ENCODE measurements around the gene KLK6. TPM values are rescaled to one million over a fixed set of nuclear protein-coding genes. Genes with fewer than 3 reads are reported as not detected.

Gene KLK6
- total and polyA plus RNA-seq, 3 experiments from 2014 or later = not detected

DNA sequence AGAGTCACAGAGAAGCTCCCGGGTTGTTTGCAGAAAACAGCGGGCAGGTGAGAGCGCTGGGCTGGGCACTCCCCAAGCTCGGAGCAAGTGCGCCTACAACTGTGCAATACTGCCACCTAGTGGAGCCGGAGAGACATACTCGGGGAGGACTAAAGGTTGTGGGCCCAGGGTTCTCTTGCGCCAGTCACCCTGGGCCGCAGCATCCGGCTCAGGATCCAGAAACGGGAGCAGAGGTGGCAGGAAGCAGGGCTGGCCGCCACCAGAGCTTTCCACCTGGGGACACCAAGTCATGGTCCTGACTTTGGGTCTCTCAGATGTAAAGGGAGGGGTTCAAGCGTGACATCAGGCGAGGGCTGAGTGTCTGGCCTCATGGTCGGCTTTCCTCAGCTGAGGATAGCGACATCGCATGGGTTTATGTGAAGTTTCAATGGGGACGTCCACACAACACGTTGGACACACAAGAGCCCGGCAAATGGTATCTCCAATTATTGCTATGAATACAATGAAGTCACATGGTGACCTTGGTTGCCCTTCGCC lies 47.0 kb downstream of the KLK6 start:
- H3K4me3 ChIP-seq (ENCODE audit: low read length) = no peak overlapping the region
- peak; percentile 54 to 76 (median 59) for DNase-seq
- no peak overlapping the region for H3K27ac ChIP-seq (ENCODE audit: low read depth, low read length)
- Mint-ChIP-seq H3K4me3 (no peak overlapping the region), H3K27ac (no peak overlapping the region), H3K36me3 (no peaks in the 10 kb centered on the region), H3K9me3 (no peaks in the 10 kb centered on the region), H3K4me1 (peaks cover 7 to 10% (median 8%) of the 10 kb centered on the region in 3 donors), H3K27me3 (peaks cover 23 to 45% of the 10 kb centered on the region in 2 donors)
- ChIA-PET POLR2A (no interaction called here), CTCF (interaction anchor here (0.6 to 2.2 kb wide), 9 partner anchors 9 to 565 kb away, joined by 3 to 10 read pairs (median 4); no protein-coding TSS in a partner anchor)
- H3K9me3 ChIP-seq (ENCODE audit: low read length) = no peaks in the 10 kb centered on the region
- peaks cover 12% of the 10 kb centered on the region for H3K27me3 ChIP-seq (ENCODE audit: insufficient read depth, low read length, poor library complexity, severe bottlenecking)
- H3K36me3 ChIP-seq (ENCODE audit: insufficient read depth, low read length) = no peaks in the 10 kb centered on the region
- peaks cover 4% of the 10 kb centered on the region for H3K4me1 ChIP-seq (ENCODE audit: insufficient read depth, low read length)

DNA sequence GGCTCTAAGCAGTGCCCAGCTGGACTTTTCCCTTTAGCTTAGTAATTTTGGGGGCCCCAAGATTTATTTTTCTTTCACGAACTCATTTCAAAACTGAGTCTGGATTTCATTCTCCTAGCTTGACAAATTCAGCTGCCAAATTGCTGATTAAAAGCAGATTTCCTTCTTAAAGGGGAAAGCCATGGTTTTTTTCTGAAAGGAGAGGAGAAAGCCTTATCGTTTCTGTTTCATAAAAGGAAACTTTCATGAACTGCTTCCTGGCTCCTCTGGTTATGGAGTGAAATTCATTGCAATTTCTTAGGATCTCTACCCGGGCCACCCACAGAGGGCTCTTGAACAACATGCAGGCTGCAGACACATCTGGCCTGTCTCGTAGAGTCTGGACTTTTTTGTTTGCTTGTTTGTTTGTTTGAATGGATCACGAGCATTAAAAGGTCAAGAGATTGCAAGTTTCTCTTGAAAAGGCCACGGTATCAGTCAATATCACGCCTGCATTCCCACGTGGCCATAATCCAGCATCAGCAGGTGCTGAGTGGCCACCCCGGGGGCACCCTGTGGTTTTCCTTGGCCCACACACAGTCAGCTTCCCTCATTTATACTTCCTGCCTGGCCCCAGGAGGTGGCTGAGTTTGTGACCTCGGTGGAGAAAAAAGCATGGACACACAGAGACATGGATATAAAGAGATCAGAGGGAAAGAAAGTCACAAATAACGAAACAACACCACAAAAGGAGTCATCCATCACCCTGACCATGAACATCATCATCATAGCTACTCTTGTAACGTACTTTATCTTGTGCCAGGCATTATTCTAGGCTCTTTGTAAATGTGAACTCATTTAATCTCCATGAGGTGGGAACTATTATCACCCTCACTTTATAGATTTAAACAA lies 47.7 kb downstream of the KLK6 start:
- Mint-ChIP-seq H3K27me3 (peaks cover 28 to 47% of the 10 kb centered on the region in 2 donors), H3K4me3 (no peak overlapping the region), H3K27ac (no peak overlapping the region), H3K36me3 (no peaks in the 10 kb centered on the region), H3K4me1 (peaks cover 7 to 10% (median 8%) of the 10 kb centered on the region in 3 donors), H3K9me3 (no peaks in the 10 kb centered on the region)
- Histone ChIP-seq H3K36me3 (ENCODE audit: insufficient read depth, low read length) (no peaks in the 10 kb centered on the region), H3K27me3 (ENCODE audit: insufficient read depth, low read length, poor library complexity, severe bottlenecking) (peaks cover 12% of the 10 kb centered on the region), H3K4me1 (ENCODE audit: insufficient read depth, low read length) (peaks cover 4% of the 10 kb centered on the region), H3K9me3 (ENCODE audit: low read length) (no peaks in the 10 kb centered on the region), H3K27ac (ENCODE audit: low read depth, low read length) (no peak overlapping the region), H3K4me3 (ENCODE audit: low read length) (no peak overlapping the region)
- DNase-seq = no peak
- CTCF ChIA-PET = interaction anchor here (0.6 to 2.2 kb wide), 10 partner anchors 10 to 565 kb away, joined by 3 to 10 read pairs (median 4); no protein-coding TSS in a partner anchor
- POLR2A ChIA-PET = no interaction called here

GRCh38 chr19:50916069-50916468 lies 53.3 kb downstream of the KLK6 start:
- Histone ChIP-seq H3K4me1 (ENCODE audit: insufficient read depth, low read length) (no peaks in the 10 kb centered on the region), H3K27ac (ENCODE audit: low read depth, low read length) (no peak overlapping the region), H3K36me3 (ENCODE audit: insufficient read depth, low read length) (no peaks in the 10 kb centered on the region), H3K27me3 (ENCODE audit: insufficient read depth, low read length, poor library complexity, severe bottlenecking) (peaks cover 10% of the 10 kb centered on the region), H3K4me3 (ENCODE audit: low read length) (no peak overlapping the region), H3K9me3 (ENCODE audit: low read length) (no peaks in the 10 kb centered on the region)
- DNase-seq = no peak
- Mint-ChIP-seq H3K36me3 (no peaks in the 10 kb centered on the region), H3K4me3 (no peak overlapping the region), H3K4me1 (no peaks in the 10 kb centered on the region), H3K27me3 (peaks cover 34 to 35% of the 10 kb centered on the region in 2 donors), H3K9me3 (no peaks in the 10 kb centered on the region), H3K27ac (no peak overlapping the region)
- ChIA-PET CTCF (no interaction called here), POLR2A (no interaction called here)

DNA sequence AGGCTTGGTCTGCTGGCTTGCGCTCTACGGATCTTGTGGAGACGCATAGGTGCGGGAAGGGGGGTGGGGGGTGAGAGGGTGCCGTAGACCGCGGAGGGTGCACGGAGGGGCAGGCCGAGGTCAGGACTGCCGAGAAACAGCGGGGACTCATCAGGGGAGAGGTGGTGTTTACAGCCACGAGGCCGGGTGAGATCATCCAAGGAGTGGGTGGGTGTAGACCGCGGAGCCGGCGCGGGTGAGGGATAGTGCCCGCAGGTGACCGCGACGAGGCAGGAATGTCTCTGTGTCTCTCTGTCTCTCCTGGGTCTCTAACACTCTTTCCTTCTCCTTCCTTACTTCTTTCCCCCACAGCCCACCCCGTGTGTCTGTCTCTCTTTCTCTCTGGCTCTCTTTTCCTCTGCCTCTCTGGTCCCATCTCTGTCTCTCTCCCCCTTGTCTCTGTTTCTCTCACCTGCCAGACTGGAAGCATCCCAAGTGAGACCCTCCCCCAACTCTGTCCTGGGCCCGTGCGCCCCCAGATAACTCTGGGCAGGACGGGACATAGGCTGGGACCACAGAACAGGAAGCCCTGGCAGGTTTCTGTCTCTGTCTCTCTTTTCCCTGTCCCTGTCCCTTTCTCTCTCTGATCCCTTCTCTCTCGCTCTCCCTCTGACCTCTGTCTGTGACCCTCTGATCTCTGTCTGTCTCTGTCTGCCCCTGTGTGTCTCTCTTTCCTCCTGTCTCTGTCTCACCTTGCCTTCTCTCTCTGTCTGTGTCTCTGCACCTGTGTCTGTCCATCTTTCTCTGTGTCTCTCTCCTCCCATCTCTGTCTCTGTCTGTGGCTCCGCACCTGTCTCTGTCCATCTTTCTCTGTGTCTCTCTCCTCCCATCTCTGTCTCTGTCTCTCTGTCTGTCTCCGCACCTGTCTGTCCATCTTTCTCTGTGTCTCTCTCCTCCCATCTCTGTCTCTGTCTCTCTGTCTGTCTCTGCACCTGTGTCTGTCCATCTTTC lies 56.4 kb downstream of the KLK6 start:
- Histone ChIP-seq H3K27ac (ENCODE audit: low read depth, low read length) (no peak overlapping the region), H3K4me3 (ENCODE audit: low read length) (no peak overlapping the region), H3K4me1 (ENCODE audit: insufficient read depth, low read length) (no peaks in the 10 kb centered on the region), H3K27me3 (ENCODE audit: insufficient read depth, low read length, poor library complexity, severe bottlenecking) (peaks cover 13% of the 10 kb centered on the region), H3K9me3 (ENCODE audit: low read length) (no peaks in the 10 kb centered on the region), H3K36me3 (ENCODE audit: insufficient read depth, low read length) (no peaks in the 10 kb centered on the region)
- no peak overlapping the region for H3K27ac Mint-ChIP-seq
- no peaks in the 10 kb centered on the region for H3K36me3 Mint-ChIP-seq
- H3K27me3 Mint-ChIP-seq = peaks cover 41 to 43% of the 10 kb centered on the region in 2 donors
- peaks cover 6 to 12% (median 7%) of the 10 kb centered on the region in 3 donors for H3K4me1 Mint-ChIP-seq
- H3K9me3 Mint-ChIP-seq = peaks cover 0 to 4% (median 0%) of the 10 kb centered on the region in 5 donors
- no peak overlapping the region for H3K4me3 Mint-ChIP-seq
- CTCF ChIA-PET = no interaction called here
- POLR2A ChIA-PET = no interaction called here
- DNase-seq = no peak

DNA sequence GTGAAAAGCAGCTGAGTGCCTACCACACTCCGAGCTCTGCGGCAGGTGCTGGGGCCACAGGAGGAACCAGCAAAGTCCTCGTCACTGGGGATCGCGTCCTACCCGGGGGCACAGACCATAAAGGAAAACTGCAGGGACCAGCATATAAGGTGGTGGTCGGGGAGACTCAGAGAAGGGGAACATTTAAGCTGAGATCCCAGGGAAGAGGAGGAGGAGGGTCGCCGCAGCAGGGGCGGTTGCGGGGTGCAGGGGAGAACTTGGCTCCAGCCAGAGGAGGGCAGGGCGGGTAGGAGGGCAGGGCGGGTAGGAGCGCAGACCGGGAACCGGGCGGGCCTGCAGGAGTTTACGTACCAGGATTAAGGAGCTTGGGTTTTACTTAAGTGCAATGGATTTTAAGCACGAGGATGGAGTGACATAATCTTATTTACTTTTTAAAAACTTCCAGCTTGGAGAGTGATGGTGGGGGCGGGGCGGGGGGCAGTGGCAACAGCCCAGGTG lies 57.2 kb downstream of the KLK6 start:
- no peak for DNase-seq
- ChIA-PET POLR2A (no interaction called here), CTCF (no interaction called here)
- Mint-ChIP-seq H3K4me1 (peaks cover 6 to 12% (median 8%) of the 10 kb centered on the region in 3 donors), H3K9me3 (peaks cover 0 to 4% (median 0%) of the 10 kb centered on the region in 5 donors), H3K27me3 (peaks cover 42 to 48% of the 10 kb centered on the region in 2 donors), H3K4me3 (no peak overlapping the region), H3K27ac (no peak overlapping the region), H3K36me3 (no peaks in the 10 kb centered on the region)
- Histone ChIP-seq H3K27me3 (ENCODE audit: insufficient read depth, low read length, poor library complexity, severe bottlenecking) (peaks cover 13% of the 10 kb centered on the region), H3K9me3 (ENCODE audit: low read length) (no peaks in the 10 kb centered on the region), H3K4me3 (ENCODE audit: low read length) (no peak overlapping the region), H3K27ac (ENCODE audit: low read depth, low read length) (no peak overlapping the region), H3K4me1 (ENCODE audit: insufficient read depth, low read length) (no peaks in the 10 kb centered on the region), H3K36me3 (ENCODE audit: insufficient read depth, low read length) (no peaks in the 10 kb centered on the region)

- peaks cover 13% of the 10 kb centered on the region for H3K27me3 ChIP-seq (ENCODE audit: insufficient read depth, low read length, poor library complexity, severe bottlenecking)
- H3K27ac Mint-ChIP-seq = no peak within 1 kb of the TSS
- no peaks in the 10 kb centered on the region for H3K9me3 ChIP-seq (ENCODE audit: low read length)
- H3K4me3 ChIP-seq (ENCODE audit: low read length) = no peak within 1 kb of the TSS
- DNase-seq = no peak
- no peak within 1 kb of the TSS for H3K27ac ChIP-seq (ENCODE audit: low read depth, low read length)
- peaks cover 6 to 12% (median 8%) of the 10 kb centered on the region in 3 donors for H3K4me1 Mint-ChIP-seq
- no peaks in the 10 kb centered on the region for H3K36me3 Mint-ChIP-seq
- no peaks in the 10 kb centered on the region for H3K4me1 ChIP-seq (ENCODE audit: insufficient read depth, low read length)
- peaks cover 0 to 4% (median 0%) of the 10 kb centered on the region in 5 donors for H3K9me3 Mint-ChIP-seq
- ChIA-PET POLR2A (no interaction called here), CTCF (no interaction called here)
- H3K36me3 ChIP-seq (ENCODE audit: insufficient read depth, low read length) = no peaks in the 10 kb centered on the region
- H3K4me3 Mint-ChIP-seq = no peak within 1 kb of the TSS
- peaks cover 40 to 48% of the 10 kb centered on the region in 2 donors for H3K27me3 Mint-ChIP-seq
Observed at GRCh38 chr19:50911206-50912101, 57.9 kb downstream of the KLK6 start, which contains the start of gene KLK4. TSS of gene KLK4 (minus strand) at chr19:50911395. CDS start at chr19:50910738, 657 bp downstream.

GRCh38 chr19:50910722-50911121 lies 58.7 kb downstream of the KLK6 start:
- Mint-ChIP-seq H3K27me3 (peaks cover 36 to 50% of the 10 kb centered on the region in 2 donors), H3K27ac (no peak overlapping the region), H3K4me1 (peaks cover 6 to 12% (median 8%) of the 10 kb centered on the region in 3 donors), H3K4me3 (no peak overlapping the region), H3K9me3 (peaks cover 0 to 4% (median 0%) of the 10 kb centered on the region in 5 donors), H3K36me3 (no peaks in the 10 kb centered on the region)
- no peak for DNase-seq
- Histone ChIP-seq H3K9me3 (ENCODE audit: low read length) (no peaks in the 10 kb centered on the region), H3K36me3 (ENCODE audit: insufficient read depth, low read length) (no peaks in the 10 kb centered on the region), H3K27me3 (ENCODE audit: insufficient read depth, low read length, poor library complexity, severe bottlenecking) (peaks cover 13% of the 10 kb centered on the region), H3K4me3 (ENCODE audit: low read length) (no peak overlapping the region), H3K27ac (ENCODE audit: low read depth, low read length) (no peak overlapping the region), H3K4me1 (ENCODE audit: insufficient read depth, low read length) (no peaks in the 10 kb centered on the region)
- POLR2A ChIA-PET = no interaction called here
- CTCF ChIA-PET = no interaction called here

Data from CD8-positive, alpha-beta memory T cell (primary cell).